Lower lobe of right lung (tissue), 2 donors: ENCODE results near the gene CLCA4. TPM values are rescaled to one million over a fixed set of nuclear protein-coding genes. Genes with fewer than 3 reads are reported as not detected.

Source experiments
- ATAC-seq, 2 donors: fragments of 200-7000 bp; cut with Tn5 transposase; one replicate each; pipeline ENCODE4 v1.9.1; 2020 to 2022; ENCODE audit warnings: mild to moderate bottlenecking in 2 of 2, moderate library complexity in 2 of 2
- DNase-seq: peaks from one replicate; pipeline ENCODE4 v3.0.0-alpha.2; 2020
- H3K27ac ChIP-seq: fragments of 200-600 bp; one replicate; pipeline ENCODE4 v1.8.0; 2022
- H3K27me3 ChIP-seq: fragments of 200-600 bp; one replicate; pipeline ENCODE4 v1.8.0; 2022; ENCODE audit warnings: low read depth
- H3K36me3 ChIP-seq: fragments of 200-600 bp; one replicate; pipeline ENCODE4 v1.8.0; 2022; ENCODE audit warnings: mild to moderate bottlenecking
- H3K4me1 ChIP-seq: fragments of 200-600 bp; one replicate; pipeline ENCODE4 v1.8.0; 2022
- H3K4me3 ChIP-seq: fragments of 200-600 bp; one replicate; pipeline ENCODE4 v1.8.0; 2022; ENCODE audit warnings: mild to moderate bottlenecking
- H3K9me3 ChIP-seq: fragments of 200-600 bp; one replicate; pipeline ENCODE4 v1.8.0; 2022
- intact Hi-C: fragments of 100-400 bp; cut with DNase I; formaldehyde crosslinking; loops from one replicate; pipeline ENCODE4 v1.11.0; 2022
- total RNA-seq: library from RNA; stranded (reverse); fragmentation: NEBNext Ultra II Directional; extraction: Animal tissue kit (Norgen Biotek cat#: 25700); gene quantifications from one replicate; pipeline ENCODE4 v1.2.1, GENCODE V29; 2021
- TF ChIP-seq, protein P1 (sequence below): fragments of 200-600 bp; IDR thresholded peaks from one replicate; pipeline ENCODE4 v1.8.0; 2022; ENCODE audit warnings: antibody characterized with exemption, mild to moderate bottlenecking
- donor health status: DM: no; HTN: yes; CAD: no; lungs with severe emphysema.

The CLCA4 gene
- total RNA-seq, 1 donor from 2014 or later: not detected

DNA sequence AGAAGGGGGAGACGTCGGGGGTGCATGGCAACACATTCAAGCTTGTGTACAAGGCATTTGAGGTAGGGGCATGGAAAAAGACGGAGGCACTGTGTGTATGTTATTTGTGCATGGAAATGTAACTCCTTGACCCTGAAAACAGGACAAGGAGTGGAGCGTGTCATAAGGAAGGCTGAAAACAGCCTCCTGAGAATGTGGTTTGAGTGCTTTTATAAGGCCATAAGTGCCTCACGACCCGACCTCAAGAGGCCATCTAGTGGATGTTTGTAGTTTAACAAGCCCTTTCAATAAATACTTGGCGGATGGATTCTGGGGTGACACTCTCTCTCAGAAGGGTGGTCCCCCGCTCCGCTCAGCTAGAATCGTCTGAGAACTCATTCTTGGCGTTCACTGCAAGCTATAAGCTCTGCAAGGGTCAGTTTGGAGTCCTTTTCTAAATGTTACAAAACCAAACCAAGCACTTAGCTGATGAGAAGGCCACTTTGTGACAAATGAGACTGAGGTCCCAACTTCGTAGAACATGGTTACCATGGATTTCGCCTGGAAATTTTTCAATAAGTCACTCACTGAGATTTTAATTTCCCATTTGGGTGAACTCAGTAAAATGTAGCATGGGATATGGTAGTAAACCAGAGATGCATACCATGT is 38.8 kb upstream of the CLCA4 start:
- DNase-seq (no peak), ATAC-seq (peak; percentile 58 to 65)
- Histone ChIP-seq H3K4me3 (no peak overlapping the region), H3K4me1 (peaks cover 15% of the 10 kb centered on the region), H3K27ac (no peak overlapping the region), H3K36me3 (no peaks in the 10 kb centered on the region), H3K27me3 (no peaks in the 10 kb centered on the region), H3K9me3 (no peaks in the 10 kb centered on the region)
- intact Hi-C loops: no loop called here
- TF ChIP-seq, protein P1, sequence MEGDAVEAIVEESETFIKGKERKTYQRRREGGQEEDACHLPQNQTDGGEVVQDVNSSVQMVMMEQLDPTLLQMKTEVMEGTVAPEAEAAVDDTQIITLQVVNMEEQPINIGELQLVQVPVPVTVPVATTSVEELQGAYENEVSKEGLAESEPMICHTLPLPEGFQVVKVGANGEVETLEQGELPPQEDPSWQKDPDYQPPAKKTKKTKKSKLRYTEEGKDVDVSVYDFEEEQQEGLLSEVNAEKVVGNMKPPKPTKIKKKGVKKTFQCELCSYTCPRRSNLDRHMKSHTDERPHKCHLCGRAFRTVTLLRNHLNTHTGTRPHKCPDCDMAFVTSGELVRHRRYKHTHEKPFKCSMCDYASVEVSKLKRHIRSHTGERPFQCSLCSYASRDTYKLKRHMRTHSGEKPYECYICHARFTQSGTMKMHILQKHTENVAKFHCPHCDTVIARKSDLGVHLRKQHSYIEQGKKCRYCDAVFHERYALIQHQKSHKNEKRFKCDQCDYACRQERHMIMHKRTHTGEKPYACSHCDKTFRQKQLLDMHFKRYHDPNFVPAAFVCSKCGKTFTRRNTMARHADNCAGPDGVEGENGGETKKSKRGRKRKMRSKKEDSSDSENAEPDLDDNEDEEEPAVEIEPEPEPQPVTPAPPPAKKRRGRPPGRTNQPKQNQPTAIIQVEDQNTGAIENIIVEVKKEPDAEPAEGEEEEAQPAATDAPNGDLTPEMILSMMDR: peak; percentile 58

DNA sequence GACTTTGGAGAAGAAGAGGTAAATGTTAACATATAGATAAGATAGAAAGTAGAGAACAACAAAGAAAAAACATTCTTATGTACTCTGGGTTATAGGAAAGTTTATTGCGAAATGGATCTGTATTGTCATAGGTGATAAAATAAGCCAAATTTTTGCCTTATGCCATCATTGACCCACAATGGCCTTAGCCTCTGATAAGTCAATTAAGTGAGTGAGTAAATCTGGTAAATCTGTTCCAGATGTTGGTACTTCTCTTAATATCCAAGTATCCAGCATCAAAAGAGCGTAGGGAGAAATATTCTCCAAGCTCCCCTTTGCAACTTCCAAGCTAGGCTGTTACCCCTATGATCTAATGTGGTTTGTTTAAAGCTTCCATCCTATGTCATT is 38.3 kb upstream of the CLCA4 start:
- Histone ChIP-seq H3K9me3 (no peaks in the 10 kb centered on the region), H3K27me3 (no peaks in the 10 kb centered on the region)
- intact Hi-C loops: no loop called here

DNA sequence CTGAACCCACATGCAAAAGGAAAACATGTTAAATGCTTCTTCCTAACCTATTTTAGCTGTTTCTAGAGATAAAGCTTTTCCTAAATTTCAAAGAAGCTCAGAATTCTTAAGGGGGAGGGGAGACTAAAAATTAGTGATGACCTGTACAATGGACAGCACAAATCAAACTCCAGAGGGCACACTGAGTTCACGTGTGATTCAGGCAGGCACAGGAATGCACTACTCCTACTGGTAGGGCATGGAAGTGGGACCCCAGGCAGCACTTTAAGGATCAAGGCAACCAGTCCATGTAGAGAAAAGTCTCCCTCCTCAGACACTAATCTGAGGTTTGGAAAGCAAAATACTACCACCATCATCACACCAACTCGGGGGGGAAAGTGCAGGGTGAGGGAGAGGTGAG is 31.3 kb upstream of the CLCA4 start:
- no peaks in the 10 kb centered on the region for H3K36me3 ChIP-seq
- H3K4me3 ChIP-seq: no peak overlapping the region
- DNase-seq (no peak), ATAC-seq (peak in 1 of 2 donors; percentile 40)
- intact Hi-C loops: no loop called here
- no peak overlapping the region for H3K27ac ChIP-seq
- peaks cover 6% of the 10 kb centered on the region for H3K4me1 ChIP-seq
- TF ChIP-seq, protein P1: peak; percentile 44
- no peaks in the 10 kb centered on the region for H3K9me3 ChIP-seq
- no peaks in the 10 kb centered on the region for H3K27me3 ChIP-seq

More for the DNA sequence above, 38.3 kb upstream of the CLCA4 start:
- no peaks in the 10 kb centered on the region for H3K36me3 ChIP-seq
- no peak overlapping the region for H3K4me3 ChIP-seq
- DNase-seq (no peak), ATAC-seq (no peak)
- H3K27ac ChIP-seq: no peak overlapping the region
- TF ChIP-seq, protein P1: no peak
- H3K4me1 ChIP-seq: peaks cover 15% of the 10 kb centered on the region

GRCh38 chr1:86516335-86516734 is 30.5 kb upstream of the CLCA4 start:
- TF ChIP-seq, protein P1: no peak
- no peak for ATAC-seq
- H3K4me1 ChIP-seq: peaks cover 6% of the 10 kb centered on the region
- no peaks in the 10 kb centered on the region for H3K27me3 ChIP-seq
- H3K27ac ChIP-seq: no peak overlapping the region
- no peaks in the 10 kb centered on the region for H3K36me3 ChIP-seq
- H3K4me3 ChIP-seq: no peak overlapping the region
- intact Hi-C loops: no loop called here
- no peaks in the 10 kb centered on the region for H3K9me3 ChIP-seq
- no peak for DNase-seq

DNA sequence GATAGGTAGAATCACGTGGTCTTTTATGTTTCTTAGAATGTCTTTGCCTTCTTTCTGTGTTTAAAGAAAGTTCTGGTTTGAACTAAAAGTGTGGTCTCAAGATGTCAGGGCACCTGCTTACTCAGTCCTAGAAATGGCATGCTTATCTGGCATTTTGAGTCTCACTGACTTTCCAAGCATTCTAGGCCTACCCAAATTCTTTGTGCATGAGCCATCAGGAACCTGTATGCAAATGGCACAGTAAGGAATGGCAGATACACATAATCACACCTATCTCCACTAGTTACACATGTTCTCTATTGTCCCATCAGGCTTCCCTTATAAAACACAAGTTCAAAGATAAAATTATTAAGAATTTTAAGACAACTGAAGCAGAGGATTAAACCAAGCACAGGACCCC is 29.5 kb upstream of the CLCA4 start:
- Histone ChIP-seq H3K27me3 (no peaks in the 10 kb centered on the region), H3K4me3 (no peak overlapping the region), H3K4me1 (peaks cover 6% of the 10 kb centered on the region), H3K9me3 (no peaks in the 10 kb centered on the region), H3K27ac (no peak overlapping the region), H3K36me3 (no peaks in the 10 kb centered on the region)
- TF ChIP-seq, protein P1: no peak
- DNase-seq (no peak), ATAC-seq (peak; percentile 65 to 70)
- intact Hi-C loops: no loop called here
